GM15510 (cell line): ENCODE measurements around the gene TRA2B.

Experiments used
- POLR2A ChIP-seq: IDR thresholded peaks from 3 replicates; pipeline ENCODE4 v1.6.1; 2011; ENCODE audit warnings: borderline replicate concordance; ENCODE audit not compliant: insufficient read length; ENCODE audit errors: extremely low read depth

The TRA2B gene

DNA sequence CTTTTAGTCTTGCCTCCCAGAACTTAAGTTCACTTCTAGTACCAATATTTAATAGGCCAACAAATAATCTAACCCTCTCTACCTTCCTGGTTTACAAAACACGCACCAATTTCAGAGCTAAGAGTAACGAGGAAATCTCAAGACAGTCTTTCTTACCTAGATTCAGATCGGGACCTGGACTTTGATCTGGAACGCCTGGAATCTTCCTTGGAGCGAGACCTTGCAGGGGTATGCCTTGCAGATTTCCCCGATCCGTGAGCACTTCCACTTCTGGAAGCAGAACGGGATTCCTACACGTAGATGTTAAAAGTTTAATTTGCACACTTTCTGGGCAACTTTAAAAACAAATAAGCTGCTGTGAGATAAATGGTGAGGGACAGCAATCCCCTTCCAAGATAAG is 11.4 kb downstream of the TRA2B start:
- no peak for TF ChIP-seq POLR2A

DNA sequence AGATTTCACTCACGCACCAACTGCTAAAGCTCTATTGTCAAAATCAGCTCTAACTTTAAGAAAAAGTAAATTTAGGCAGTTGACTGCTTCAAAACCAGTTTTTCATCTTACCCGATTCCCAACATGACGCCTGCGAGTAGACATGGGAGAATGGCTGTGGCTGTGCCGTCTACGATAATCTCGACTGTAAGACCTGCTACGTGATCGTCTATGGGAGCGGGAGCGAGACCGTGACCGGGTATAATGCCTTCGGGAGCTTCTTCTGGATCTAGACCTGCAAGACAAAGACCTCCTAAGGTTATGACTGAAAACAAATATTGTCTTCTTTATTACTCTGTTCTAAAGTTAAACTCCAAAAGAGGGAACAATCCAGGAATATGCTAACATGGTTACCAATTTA is 12.5 kb downstream of the TRA2B start:
- no peak for TF ChIP-seq POLR2A

DNA sequence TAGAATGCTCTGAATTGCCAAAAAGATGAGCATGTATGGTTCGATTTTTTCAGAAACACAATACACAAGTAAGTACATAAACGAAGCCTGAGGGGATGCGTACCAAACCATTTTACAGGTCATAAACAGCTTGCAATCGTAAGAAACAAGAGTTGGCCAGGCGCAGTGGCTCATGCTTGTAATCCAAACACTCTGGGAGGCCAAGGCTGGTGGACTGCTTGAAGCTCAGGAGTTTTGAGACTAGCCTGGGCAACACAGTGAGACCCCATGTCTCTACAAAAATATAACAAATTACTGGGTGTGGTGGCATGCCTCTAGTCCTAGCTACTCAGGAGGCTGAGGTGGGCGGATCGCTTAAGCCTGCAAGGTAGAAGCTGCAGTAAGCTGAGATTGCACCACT is 13.4 kb downstream of the TRA2B start:
- no peak for TF ChIP-seq POLR2A

DNA sequence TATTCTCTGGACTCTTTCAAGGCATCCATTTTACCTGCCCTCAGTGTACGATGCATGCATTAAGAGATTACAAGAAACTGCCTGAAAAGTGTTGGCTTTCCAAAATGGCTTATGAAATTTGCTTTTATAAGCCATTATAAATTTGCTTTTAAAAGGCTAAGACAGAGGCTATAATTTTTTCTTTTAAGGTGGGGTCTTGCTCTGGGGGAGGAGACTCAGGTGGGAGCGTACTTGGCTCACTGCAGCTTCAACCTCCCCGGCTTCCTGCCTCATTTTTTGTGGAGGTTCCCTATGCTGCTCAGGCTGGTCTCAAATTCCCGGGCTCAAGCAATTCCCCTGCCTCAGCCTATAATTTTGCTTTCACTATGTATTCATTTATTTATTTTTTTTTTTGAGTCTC is 17.6 kb downstream of the TRA2B start:
- TF ChIP-seq POLR2A, result no peak

DNA sequence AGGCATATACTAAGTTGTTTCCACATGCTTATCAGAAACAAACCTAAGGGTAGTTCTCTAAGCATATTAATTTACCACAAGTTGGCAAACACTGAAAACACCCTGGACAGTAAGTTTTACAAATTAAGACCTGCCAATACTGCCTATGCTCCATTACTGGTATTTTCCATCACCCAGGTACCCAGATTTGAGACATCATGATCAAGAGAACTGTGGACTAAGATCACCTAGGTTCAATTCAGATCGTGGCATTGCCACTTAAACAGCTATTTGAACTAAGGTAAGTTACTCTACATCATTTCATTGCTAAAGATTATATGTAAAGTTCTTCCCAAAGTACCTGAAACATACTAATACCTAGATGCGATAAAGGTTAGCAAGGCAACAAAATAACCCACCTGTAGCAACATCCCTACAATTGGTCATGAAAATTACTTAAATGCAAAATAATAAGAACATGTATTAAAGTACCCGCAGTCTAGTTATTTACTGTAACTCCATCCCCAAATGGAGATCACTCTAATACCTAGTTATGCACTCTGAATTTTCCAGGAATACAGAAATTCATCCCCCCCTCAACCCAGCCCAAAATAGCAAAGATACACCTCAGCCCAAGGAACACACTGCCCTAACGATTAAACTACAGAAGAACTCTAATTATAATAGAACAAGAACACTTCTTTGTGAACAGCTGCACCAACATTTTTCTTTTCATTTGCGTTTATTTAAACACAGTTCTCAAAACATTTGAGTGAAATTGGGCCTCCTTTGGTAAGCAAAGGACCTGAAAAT is 21.6 kb downstream of the TRA2B start:
- no peak for TF ChIP-seq POLR2A

DNA sequence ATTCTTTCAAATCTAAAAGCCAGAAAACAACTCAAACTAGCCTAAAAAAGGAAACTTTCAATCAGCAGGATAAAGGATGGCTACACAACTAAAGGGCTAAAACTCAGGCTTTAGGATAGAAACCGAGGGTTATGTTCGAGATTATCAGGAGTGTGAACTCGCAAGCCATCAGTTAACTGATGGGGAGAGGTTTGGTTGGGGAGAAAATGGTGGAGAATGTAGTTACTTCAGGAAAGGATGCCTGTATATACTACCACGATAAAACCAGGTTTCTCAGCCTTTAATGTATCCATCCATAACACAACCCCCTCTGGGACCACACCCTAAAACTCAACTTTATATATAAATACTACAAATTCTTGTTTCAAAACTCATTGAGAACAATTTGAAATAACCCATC is 22.2 kb downstream of the TRA2B start:
- TF ChIP-seq POLR2A, result no peak

DNA sequence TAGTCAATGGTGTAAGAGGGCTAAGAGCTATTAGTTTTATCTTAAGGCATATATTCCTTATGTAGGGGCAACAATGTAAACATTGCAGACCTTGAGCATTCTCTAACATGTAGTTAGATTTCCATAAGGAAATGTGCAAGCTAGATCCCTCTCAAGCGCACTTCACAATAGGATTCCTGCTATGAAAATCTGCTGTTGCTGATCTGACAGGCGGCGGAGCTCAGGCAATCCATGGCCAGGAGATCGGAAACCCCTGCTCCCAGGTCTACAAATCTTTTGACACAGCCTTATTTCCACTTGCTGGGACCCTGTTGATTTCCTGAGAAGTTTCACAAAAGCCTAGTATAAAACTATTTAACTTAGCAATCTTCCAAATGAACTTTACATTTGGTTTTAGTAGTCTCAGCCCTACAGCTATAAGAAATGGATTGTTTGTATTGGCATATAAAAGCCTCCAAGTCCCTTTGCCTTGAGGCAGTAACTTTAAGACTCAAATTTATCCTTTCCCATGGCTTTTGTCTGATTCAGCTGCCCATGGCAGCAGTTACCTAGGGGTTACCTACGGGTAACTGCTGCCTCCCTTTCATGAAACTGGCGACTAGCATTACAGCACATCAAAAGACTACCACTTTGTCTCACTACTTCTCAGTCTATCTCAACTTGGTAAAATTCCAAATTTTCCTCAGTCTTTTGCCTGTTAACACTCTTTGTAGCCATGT is 22.7 kb downstream of the TRA2B start:
- TF ChIP-seq POLR2A, result no peak

DNA sequence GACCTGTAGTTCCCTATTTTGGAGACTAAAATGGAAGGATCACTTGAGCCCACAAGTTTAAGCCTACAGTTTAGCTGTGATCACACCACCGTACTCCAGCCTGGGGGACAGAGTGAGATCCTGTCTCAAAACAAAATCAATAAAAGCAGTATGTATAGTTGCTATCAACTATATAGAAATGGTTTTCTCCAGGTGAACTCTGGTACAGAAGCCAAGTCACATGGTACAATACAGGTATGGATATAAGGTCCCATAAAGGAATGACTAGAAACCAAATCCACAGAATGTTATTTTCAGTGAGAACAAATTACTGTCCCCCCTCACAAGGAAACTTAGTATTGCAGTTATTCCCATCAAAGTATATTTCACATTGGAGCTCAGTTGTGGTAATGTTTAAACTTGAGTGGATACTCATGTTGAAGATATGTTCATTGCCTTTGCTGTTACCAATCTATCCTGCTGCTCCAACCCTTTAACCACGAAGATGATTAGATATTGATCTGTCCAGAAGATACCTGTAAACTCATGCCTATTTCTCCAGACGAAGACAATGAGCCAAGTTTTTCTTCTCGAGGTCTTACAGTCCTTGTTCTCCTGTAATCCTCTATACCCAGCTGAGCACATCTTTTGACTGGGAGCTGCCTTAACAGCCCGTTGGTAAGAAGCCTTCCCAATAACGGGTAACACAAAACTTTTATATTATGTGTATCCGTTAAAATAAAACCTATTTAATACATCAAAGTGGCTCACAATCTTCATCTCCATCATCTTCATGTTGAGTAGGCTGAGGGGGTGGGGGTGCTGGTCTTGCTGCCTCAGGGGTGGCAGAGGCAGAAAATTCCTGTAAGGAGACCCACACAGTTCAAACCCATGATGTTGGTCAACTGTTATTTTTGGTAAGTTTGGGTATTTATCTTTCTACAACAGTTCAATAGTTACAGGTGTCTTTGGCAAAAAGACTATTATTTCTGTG is 24.6 kb downstream of the TRA2B start:
- TF ChIP-seq POLR2A, result peak; percentile 41

DNA sequence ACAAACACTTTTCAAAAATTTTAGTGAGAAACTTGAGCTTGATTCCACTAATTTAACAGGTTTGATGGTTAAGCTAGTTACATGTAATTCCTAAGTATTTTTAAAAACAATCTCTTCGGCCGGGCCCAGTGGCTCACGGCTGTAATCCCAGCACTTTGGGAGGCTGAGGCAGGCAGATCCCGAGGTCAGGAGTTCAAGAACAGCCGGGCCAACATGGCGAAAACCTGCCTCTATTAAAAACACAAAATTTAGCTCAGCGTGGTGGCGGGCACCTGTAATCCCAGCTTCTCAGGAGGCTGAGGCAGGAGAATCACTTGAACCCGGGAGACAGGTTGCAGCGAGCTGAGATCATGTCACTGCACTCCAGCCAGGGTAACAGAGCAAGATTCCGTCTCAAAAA is 25.3 kb downstream of the TRA2B start:
- TF ChIP-seq POLR2A, result no peak

DNA sequence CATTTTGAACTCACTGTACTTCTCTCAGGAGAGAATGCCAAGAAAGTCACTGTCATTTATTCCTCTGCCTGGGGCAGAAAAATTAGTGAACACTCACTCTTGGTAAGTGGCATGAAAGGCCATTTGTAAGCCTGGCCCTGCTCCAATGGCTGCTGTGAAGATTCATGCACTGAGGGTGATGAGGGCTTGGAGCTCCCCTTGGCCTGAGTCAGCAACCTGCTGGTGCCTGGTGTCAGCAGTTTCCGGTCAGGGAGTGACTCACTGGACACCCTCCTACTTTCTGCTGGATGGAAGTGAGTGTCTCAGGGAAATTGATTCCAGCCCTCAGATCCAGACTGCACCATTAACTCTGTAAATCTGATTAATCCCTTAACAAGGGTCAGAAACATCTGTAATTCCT is 37.6 kb downstream of the TRA2B start:
- TF ChIP-seq POLR2A, result no peak

DNA sequence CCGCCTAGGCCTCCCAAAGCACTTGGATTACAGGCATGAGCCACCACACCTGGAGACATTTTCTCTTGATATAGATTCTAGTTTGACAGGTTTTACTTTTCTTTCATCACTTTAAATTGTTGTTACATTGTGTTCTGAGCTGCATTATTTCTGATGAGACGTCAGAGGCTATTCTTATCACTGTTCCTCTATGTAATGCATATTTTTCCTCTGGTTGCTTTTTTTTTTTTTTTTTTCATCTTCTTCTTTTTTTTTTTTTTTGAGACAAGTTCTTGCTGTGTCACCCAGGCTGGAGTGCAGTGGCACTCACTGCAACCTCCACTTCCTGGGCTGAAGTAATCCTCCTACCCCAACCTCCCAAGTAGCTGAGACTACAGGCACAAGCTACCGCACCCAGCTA is 41.2 kb downstream of the TRA2B start:
- no peak for TF ChIP-seq POLR2A

DNA sequence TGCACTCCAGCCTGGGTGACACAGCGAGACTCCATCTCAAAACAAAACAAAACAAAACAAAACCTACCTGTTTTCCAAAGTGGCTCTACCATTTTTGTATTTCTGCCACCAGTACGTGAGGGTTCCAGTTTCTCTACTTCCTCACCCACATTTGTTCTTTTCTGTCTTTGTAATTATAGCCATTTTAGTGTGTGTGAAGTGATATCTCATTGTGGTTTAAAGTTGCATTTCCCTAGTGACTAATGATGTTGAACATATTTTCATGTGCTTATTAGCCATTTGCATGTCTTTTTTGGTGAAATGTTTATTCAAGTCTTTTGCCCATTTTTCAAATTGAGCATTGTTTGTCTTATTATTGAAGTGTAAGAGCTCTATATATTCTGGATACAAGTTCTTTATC is 50.7 kb downstream of the TRA2B start:
- no peak for TF ChIP-seq POLR2A

DNA sequence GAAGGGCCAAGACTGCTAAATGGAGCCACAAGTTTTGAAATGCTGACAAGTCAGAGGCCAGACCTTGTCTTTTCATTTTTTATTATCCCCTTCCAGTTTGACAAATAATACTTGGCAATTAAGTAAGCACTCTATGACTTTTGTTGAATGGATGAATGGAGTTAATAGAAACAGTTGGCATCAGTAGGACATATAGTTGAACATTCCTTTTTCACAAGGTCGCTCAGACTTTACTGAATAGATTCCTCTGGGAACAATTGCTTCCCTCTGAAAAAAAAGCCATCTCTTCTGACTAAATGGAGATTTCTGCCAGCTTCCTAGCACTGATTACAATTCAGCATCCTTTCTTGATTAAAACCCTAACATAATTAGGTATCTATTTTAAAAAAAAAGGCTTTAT is 53.2 kb downstream of the TRA2B start:
- TF ChIP-seq POLR2A, result no peak

DNA sequence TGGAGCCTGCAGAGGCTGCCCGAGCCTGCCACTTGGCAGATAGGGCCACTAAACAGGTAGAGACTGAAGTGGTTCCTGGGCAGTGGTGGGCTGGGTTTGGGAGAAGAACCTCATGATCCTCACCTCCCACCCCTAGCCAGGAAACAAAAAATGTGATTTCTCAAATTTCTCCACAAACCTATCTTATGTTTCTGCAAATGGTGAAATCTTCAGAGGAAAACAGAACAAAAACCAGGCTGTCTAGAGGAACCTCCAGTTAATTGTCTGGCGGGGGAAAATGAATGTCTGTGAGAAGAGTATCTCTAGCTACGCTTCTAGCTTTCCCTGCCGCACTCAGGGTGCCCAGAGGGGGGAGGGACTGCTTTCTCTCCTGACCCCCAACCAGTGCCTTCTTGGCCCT is 55.9 kb downstream of the TRA2B start:
- TF ChIP-seq POLR2A, result no peak

DNA sequence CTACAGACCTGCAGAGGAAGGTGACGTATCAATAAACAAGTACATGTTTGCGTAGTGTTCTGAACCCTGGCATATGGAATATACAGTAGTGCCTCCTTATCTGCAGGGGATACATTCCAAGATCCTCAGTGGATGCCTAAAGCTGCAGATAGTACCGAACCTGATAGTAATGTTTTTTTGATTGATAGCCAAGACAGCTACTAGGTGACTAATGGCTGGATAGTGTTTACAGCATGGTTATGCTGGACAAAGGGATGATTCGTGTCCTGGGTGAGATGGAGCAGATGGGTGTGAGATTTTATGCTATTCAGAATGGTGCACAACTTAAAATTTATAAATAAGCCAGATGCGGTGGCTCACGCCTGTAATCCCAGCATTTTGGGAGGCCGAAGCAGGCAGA is 57.2 kb downstream of the TRA2B start:
- TF ChIP-seq POLR2A, result no peak
